Gastroesophageal sphincter (tissue), 4 donors: ENCODE data around the gene SERGEF. TPM values are rescaled to one million over a fixed set of nuclear protein-coding genes. Genes with fewer than 3 reads are reported as not detected.

ENCODE experiments used
- ATAC-seq: fragments of 150-250 bp; one replicate; pipeline ENCODE4 v1.9.1; 2016; ENCODE audit warnings: mild to moderate bottlenecking, moderate library complexity
- H3K27ac ChIP-seq, 4 donors: fragments of 200-600 bp; sonication (generic) in 3 of 4; 1 replicate in 3 of 4; 2 replicates in 1 of 4; pipeline ENCODE4 v1.5.1; 2016 to 2019
- H3K27me3 ChIP-seq: fragments of 200-600 bp; sonication (generic); one replicate; pipeline ENCODE4 v1.5.1; 2019
- H3K36me3 ChIP-seq, 2 donors: fragments of 200-600 bp; sonication (generic); one replicate each; pipeline ENCODE4 v1.5.1; 2019; ENCODE audit warnings: control low read depth in 1 of 2
- H3K4me1 ChIP-seq, 3 donors: fragments of 200-600 bp; sonication (generic); 1 replicate in 2 of 3; 2 replicates in 1 of 3; pipeline ENCODE4 v1.5.1; 2016 to 2019; ENCODE audit warnings: control low read depth in 2 of 3
- H3K4me3 ChIP-seq, 2 donors: fragments of 200-600 bp; sonication (generic); one replicate each; pipeline ENCODE4 v1.5.1; 2019; ENCODE audit warnings: mild to moderate bottlenecking in 1 of 2, moderate library complexity in 1 of 2
- H3K9me3 ChIP-seq, 3 donors: fragments of 200-600 bp; sonication (generic); one replicate each; pipeline ENCODE4 v1.5.1; 2017 to 2019; ENCODE audit warnings: control low read depth in 2 of 3
- CTCF ChIP-seq, 4 experiments: fragments of 200-600 bp in 2 of 4; fragments of 450-650 bp in 2 of 4; sonication (generic) in 1 of 4; IDR thresholded peaks; one replicate each; pipeline ENCODE4 v1.5.1; 2017 to 2019; ENCODE audit warnings: antibody characterized with exemption in 4 of 4, mild to moderate bottlenecking in 2 of 4, moderate library complexity in 2 of 4
- EP300 ChIP-seq: sonication (generic); formaldehyde crosslinking; IDR thresholded peaks from one replicate; pipeline ENCODE4 v1.6.1; 2017; ENCODE audit warnings: antibody characterized with exemption, mild to moderate bottlenecking
- POLR2A ChIP-seq, 2 donors: fragments of 450-650 bp; IDR thresholded peaks; one replicate each; pipeline ENCODE4 v1.6.1; 2017; ENCODE audit warnings: antibody characterized with exemption in 2 of 2, mild to moderate bottlenecking in 2 of 2, moderate library complexity in 1 of 2
- POLR2AphosphoS5 ChIP-seq: sonication (generic); formaldehyde crosslinking; IDR thresholded peaks from one replicate; pipeline ENCODE4 v1.6.1; 2017; ENCODE audit warnings: antibody characterized with exemption
- WGBS, 2 donors: methylation state at CpG; one replicate each; pipeline ENCODE4 v1.1.5; 2018; ENCODE audit warnings: low coverage in 1 of 2; 5-methylcytosine and 5-hydroxymethylcytosine counted together
- total RNA-seq, 4 donors: library from RNA; depleted of rRNA; stranded (reverse); fragments of >200 nt; gene quantifications; one replicate each; pipeline ENCODE4 v1.1.0, GENCODE V29; 2016

The SERGEF gene
- total RNA-seq, 4 donors from 2014 or later: 35.5 to 42.5 (median 36.3) TPM

- H3K4me1 ChIP-seq: no peaks in the 10 kb centered on the region
- TF ChIP-seq POLR2AphosphoS5 (no peak), POLR2A (IDR thresholded peaks at IDR 0.05) (no peak), CTCF (IDR thresholded peaks at IDR 0.05) (no peak), EP300 (no peak)
- 81 to 85% methylated on average over 7 to 8 of the region's 11 CpGs for WGBS, 2 donors
- H3K27ac ChIP-seq: no peak overlapping the region
- H3K9me3 ChIP-seq: no peaks in the 10 kb centered on the region
- peaks cover 56% of the 10 kb centered on the region for H3K27me3 ChIP-seq
- ATAC-seq: no peak
- H3K36me3 ChIP-seq: no peaks in the 10 kb centered on the region
- H3K4me3 ChIP-seq: no peak overlapping the region
Observed at GRCh38 chr11:17746096-17746495, 266.8 kb downstream of the SERGEF start.

GRCh38 chr11:17745023-17745772 lies 267.6 kb downstream of the SERGEF start:
- 88% methylated on average over 14 of the region's 20 CpGs; no CpG with 5 or more reads in 1 of the 2 donors for WGBS, 2 donors
- H3K9me3 ChIP-seq: no peaks in the 10 kb centered on the region
- H3K36me3 ChIP-seq: no peaks in the 10 kb centered on the region
- no peaks in the 10 kb centered on the region for H3K4me1 ChIP-seq
- peaks cover 65% of the 10 kb centered on the region for H3K27me3 ChIP-seq
- TF ChIP-seq CTCF (IDR thresholded peaks at IDR 0.05) (no peak), POLR2A (IDR thresholded peaks at IDR 0.05) (no peak), EP300 (no peak), POLR2AphosphoS5 (no peak)
- no peak for ATAC-seq
- no peak overlapping the region for H3K27ac ChIP-seq
- no peak overlapping the region for H3K4me3 ChIP-seq

GRCh38 chr11:17744151-17744940 lies 268.5 kb downstream of the SERGEF start:
- WGBS, 2 donors: 44 to 66% methylated on average over 3 to 4 of the region's 10 CpGs
- H3K4me3 ChIP-seq: no peak overlapping the region
- H3K4me1 ChIP-seq: no peaks in the 10 kb centered on the region
- ATAC-seq: no peak
- H3K9me3 ChIP-seq: no peaks in the 10 kb centered on the region
- H3K27ac ChIP-seq: no peak overlapping the region
- H3K27me3 ChIP-seq: peaks cover 74% of the 10 kb centered on the region
- no peak for TF ChIP-seq POLR2A (IDR thresholded peaks at IDR 0.05)
- TF ChIP-seq EP300: no peak
- no peak for TF ChIP-seq POLR2AphosphoS5
- TF ChIP-seq CTCF (IDR thresholded peaks at IDR 0.05): no peak
- no peaks in the 10 kb centered on the region for H3K36me3 ChIP-seq

GRCh38 chr11:17743808-17744119 lies 269.1 kb downstream of the SERGEF start:
- Histone ChIP-seq H3K4me1 (no peaks in the 10 kb centered on the region), H3K27ac (no peak overlapping the region), H3K9me3 (no peaks in the 10 kb centered on the region), H3K27me3 (peaks cover 80% of the 10 kb centered on the region), H3K4me3 (no peak overlapping the region), H3K36me3 (no peaks in the 10 kb centered on the region)
- ATAC-seq: no peak
- no CpG with 5 or more reads among the region's 5 CpGs for WGBS, 2 donors
- TF ChIP-seq POLR2AphosphoS5: no peak
- TF ChIP-seq POLR2A (IDR thresholded peaks at IDR 0.05): no peak
- no peak for TF ChIP-seq CTCF (IDR thresholded peaks at IDR 0.05)
- no peak for TF ChIP-seq EP300
